HTR-8/SVneo (cell line): ENCODE data around the gene KLF4.

ENCODE experiments used
- DNase-seq: peaks from one replicate; pipeline ENCODE4 v3.0.0; 2011; ENCODE audit warnings: low spot score, mixed read lengths; ENCODE audit not compliant: insufficient read length
- FAIRE-seq: peaks from 2 replicates; lab custom pipeline; 2011; peaks lifted over from hg19 to GRCh38; lab: Jason Lieb, UNC

The KLF4 gene

GRCh38 chr9:107488375-107489143 lies 1.0 kb downstream of the KLF4 start:
- FAIRE-seq (peak; percentile 76), DNase-seq (no peak)

DNA sequence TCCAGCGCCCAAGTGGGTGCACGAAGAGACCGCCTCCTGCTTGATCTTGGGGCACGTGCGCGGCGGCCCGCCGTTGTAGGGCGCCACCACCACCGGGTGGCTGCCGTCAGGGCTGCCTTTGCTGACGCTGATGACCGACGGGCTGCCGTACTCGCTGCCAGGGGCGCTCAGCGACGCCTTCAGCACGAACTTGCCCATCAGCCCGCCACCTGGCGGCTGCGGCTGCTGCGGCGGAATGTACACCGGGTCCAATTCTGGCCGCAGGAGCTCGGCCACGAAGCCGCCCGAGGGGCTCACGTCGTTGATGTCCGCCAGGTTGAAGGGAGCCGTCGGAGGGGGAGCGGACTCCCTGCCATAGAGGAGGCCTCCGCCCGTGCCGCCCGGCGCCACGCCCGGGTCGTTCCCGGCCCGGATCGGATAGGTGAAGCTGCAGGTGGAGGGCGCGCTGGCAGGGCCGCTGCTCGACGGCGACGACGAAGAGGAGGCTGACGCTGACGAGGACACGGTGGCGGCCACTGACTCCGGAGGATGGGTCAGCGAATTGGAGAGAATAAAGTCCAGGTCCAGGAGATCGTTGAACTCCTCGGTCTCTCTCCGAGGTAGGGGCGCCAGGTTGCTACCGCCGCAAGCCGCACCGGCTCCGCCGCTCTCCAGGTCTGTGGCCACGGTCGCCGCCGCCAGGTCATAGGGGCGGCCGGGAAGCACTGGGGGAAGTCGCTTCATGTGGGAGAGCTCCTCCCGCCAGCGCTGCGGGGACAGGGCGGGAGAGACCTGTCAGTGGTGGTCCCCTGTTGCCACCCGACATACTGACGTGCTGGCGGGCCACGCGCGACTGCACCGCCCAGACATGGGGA lies 1.8 kb downstream of the KLF4 start:
- FAIRE-seq (no peak), DNase-seq (no peak)

DNA sequence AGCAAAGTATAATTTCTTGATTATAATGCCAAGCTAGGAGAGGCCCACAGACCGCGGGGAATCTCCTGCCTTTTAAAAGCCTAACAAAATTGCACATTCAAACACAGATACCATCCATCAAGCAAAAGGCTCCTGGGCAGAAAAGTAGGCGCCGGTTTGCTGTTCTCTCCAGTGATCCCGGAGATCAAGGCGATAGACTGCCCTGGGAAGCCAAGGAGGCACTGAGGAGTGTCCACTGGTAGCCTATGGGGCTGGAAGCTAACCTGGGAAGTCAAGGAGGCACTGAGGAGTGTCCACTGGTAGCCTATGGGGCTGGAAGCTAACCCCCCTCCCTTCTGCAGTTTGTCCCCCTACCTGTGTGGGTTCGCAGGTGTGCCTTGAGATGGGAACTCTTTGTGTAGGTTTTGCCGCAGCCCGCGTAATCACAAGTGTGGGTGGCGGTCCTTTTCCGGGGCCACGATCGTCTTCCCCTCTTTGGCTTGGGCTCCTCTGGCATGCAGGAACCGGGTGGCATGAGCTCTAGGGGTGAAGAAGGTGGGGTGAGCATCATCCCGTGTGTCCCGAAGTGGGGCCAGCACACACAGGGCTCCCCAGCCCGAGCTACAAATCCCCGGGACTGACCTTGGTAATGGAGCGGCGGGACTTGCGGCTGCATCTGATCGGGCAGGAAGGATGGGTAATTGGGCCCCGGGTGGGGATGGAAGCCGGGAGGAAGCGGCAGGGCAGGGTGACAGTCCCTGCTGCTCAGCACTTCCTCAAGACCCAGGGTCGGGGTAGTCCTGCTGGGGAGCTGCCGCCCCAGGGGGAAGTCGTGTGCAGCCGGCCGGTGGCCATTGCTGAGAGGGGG lies 2.7 kb downstream of the KLF4 start:
- no peak for FAIRE-seq
- DNase-seq, result no peak

- no peak for DNase-seq
- FAIRE-seq, result no peak
Observed at GRCh38 chr9:107485458-107486043, 4.0 kb downstream of the KLF4 start.

DNA sequence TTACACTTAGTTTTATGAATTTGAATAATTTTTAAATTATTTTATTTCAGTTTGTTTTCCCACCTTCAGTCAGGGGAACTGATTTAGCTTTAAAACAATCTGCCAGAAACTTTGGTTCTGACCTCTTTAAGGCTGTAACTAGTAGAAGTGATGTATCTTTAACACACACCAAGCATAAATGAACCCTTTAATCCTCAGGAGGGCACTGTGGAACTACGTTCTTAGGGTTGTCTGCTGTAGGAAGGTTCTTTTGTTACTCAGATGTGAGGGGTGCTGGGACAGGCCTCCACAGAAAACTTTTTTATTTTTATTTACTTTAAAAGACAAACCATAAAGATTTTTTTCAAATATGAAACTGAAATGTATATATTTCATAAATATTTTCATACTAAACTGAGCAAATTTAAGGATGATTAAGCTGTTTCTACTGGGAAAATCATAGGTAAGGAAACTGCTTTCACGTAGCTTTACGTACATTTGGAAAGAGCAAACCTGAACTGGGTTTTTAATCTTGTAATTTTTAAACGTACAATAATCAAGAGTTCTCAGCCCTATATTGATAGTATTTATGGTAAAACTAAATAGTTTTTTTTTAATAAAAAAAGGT lies 5.3 kb downstream of the KLF4 start:
- DNase-seq, result no peak
- peak; percentile 20 for FAIRE-seq

- DNase-seq (no peak), FAIRE-seq (no peak)
Observed at GRCh38 chr9:107483666-107484065, 5.9 kb downstream of the KLF4 start.

- FAIRE-seq (no peak), DNase-seq (no peak)
Observed at GRCh38 chr9:107481035-107481434, 8.5 kb downstream of the KLF4 start.

GRCh38 chr9:107480386-107480789 lies 9.2 kb downstream of the KLF4 start:
- DNase-seq, result no peak
- FAIRE-seq, result no peak

DNA sequence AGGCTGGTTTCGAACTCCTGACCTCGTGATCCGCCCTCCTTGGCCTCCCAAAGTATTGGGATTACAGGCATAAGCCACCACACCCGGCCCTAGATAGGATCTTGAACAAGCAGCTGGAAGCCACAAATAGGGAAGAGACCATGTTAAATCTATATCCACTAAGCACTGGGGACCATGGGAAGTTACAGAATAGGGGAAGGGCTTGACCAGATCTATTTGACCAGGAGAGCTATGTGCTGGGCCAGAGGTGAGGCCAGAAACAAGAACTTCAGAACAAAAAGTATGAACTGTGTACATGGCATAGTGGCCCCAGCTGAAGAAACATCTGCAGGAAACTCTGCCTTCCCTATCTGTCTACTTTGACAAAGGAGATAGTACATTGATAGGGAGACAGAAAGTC lies 10.8 kb downstream of the KLF4 start:
- no peak for FAIRE-seq

DNA sequence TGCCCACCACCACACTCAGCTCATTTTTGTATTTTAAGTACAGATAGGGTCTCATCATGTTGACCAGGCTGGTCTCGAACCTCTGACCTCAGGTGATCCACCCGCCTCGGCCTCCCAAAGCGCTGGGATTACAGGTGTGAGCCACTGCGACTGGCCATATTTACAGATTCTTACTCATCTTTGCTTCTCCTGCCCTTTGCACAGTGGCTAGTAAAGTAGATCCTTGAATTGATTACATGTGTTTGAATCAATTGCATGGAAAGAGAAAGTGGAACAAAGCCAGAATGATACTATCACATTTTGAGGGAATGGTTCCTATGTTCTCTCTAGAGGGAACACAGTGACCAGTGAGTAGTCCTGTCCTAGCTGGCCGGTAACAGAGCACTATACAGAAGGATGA lies 15.4 kb downstream of the KLF4 start:
- FAIRE-seq (no peak), DNase-seq (no peak)

More for the DNA sequence above, 10.8 kb downstream of the KLF4 start:
- DNase-seq, result no peak

- no peak for DNase-seq
- FAIRE-seq, result no peak
Observed at GRCh38 chr9:107472581-107473340, 16.8 kb downstream of the KLF4 start.

- FAIRE-seq (no peak), DNase-seq (no peak)
Observed at GRCh38 chr9:107471552-107471951, 18.0 kb downstream of the KLF4 start.

DNA sequence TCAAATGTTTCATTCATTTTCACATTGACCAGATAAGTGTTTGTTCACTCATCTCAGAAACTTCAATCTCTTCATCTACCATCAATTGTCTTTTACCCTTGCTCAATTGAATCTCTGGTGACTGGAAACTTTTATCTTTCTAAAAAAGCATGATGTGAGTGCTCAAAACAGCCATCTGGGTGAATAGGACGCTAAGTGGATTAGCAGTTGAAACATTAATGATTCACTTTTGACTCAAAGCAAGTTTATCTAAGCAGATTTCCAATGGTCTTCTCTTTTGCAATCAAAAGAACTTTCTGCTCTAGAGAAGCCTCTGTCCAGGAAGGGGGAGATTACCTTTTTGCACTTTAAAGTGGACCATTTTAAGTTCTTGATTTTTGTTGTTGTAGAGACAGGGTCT lies 22.2 kb downstream of the KLF4 start:
- FAIRE-seq, result no peak
- no peak for DNase-seq

GRCh38 chr9:107466826-107467225 lies 22.7 kb downstream of the KLF4 start:
- no peak for FAIRE-seq

DNA sequence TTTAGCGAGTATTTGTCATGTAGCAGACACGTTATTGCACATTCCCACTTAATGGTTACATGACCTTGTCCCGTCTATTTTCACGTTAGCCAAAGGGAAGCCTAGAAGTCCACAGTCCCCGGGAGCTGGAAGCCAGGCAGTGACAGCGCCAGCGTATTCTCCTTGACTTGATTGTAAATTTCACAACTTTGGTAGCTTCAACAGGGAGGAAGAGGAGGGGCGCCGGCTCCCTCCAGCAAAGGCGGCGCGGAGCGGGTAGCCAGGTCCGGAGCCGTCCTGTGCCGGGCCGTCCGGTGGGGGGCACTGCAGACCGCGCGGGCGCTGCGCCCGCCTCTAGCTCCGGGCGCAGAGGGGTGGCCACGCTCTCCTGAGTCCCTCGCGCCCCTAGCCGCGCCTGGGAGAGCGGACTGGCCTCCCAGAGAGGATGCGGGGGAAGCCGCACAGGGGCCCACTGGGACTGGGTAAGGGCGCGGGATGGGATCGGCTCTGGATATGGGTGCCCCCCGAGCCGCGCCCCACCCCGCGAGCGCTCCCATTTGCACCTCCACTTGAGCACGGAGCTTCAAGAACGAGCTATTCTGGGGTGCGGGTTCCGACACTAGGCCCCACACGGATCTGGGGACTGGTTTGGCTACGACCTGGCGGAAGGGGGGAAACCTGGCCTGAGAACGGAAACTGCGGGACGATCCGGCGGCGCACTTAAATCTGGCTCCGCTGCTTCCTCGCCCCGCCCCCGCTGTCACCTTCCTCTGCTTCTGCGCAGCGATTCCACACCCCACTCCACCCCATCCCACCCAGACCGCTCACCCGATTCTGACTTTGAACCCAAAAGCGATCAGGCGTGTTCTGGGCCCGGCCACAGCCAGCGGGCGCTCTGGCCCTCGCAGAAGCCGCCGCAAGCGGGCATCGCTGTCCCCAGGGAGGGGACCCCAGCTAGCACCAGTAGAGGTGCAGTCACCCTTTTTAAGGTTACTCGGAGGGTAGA lies 23.8 kb downstream of the KLF4 start:
- FAIRE-seq (peak; percentile 52), DNase-seq (peak; percentile 51)

More at GRCh38 chr9:107466826-107467225, 22.7 kb downstream of the KLF4 start:
- DNase-seq, result no peak

- DNase-seq (no peak), FAIRE-seq (no peak)
Observed at GRCh38 chr9:107464516-107464915, 25.1 kb downstream of the KLF4 start.

GRCh38 chr9:107462691-107463090 lies 26.9 kb downstream of the KLF4 start:
- DNase-seq, result no peak
- FAIRE-seq, result peak; percentile 55
